ENCODE data around the gene CXCL6. TPM values are rescaled to one million over a fixed set of nuclear protein-coding genes. Genes with fewer than 3 reads are reported as not detected.

The CXCL6 gene
- total RNA-seq = under 0.01 TPM

DNA sequence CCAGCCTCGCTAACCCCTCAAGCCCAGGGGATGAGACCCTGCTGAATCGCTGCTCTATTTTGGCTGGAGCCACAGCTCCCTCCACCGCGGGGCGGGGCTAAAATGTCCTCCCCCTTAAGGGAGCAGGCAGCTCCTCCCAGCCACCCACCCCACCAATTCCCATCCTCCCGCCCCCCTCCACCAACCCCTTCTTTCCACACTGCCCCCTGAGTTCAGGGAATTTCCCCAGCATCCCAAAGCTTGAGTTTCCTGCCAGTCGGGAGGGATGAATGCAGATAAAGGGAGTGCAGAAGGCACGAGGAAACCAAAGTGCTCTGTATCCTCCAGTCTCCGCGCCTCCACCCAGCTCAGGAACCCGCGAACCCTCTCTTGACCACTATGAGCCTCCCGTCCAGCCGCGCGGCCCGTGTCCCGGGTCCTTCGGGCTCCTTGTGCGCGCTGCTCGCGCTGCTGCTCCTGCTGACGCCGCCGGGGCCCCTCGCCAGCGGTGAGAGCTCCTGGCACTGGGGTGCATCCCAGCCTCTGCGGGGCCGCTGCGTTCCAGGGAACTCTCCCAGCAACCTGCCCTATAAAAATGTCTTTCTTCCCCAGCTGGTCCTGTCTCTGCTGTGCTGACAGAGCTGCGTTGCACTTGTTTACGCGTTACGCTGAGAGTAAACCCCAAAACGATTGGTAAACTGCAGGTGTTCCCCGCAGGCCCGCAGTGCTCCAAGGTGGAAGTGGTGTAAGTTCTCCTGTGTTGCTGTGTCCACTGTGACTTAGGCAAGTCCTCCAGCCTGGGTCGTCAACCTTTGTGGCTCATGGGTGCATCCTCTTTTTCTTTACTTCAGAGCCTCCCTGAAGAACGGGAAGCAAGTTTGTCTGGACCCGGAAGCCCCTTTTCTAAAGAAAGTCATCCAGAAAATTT, at the start of gene CXCL6:
TSS of gene CXCL6 (plus strand) at position 306 of the 907 bp plus-strand sequence. CDS start at position 379, 73 bp downstream.
- DNase-seq (ENCODE audit: low read depth in 2 of 3, low spot score in 2 of 3) = no peak

GRCh38 chr4:73788411-73788810, 48.1 kb upstream of the CXCL6 start:
- DNase-seq (ENCODE audit: low read depth in 2 of 3, low spot score in 2 of 3) = no peak

DNA sequence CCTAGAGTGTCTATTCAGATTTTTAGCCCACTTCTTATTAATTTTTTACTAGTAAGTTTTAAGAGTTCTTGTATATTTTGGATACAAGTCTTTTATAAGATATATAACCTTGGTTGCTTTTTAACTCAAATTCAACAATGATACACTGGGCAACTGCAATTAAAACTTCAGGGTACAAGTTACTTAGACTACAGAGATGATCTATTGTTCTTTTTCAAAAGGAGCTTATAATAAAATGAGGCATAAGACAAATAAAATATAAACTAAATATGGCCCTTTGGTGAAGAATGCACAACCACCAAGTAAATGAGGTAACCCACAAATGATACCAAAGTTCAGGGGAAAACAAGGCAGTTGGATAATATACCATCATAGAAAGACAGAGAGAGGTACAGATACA, 37.6 kb upstream of the CXCL6 start:
- DNase-seq (ENCODE audit: low read depth in 2 of 3, low spot score in 2 of 3) = no peak

- no peak for DNase-seq (ENCODE audit: low read depth in 2 of 3, low spot score in 2 of 3)
These were observed 36.3 kb upstream of the CXCL6 start for GRCh38 chr4:73800206-73800605.

DNA sequence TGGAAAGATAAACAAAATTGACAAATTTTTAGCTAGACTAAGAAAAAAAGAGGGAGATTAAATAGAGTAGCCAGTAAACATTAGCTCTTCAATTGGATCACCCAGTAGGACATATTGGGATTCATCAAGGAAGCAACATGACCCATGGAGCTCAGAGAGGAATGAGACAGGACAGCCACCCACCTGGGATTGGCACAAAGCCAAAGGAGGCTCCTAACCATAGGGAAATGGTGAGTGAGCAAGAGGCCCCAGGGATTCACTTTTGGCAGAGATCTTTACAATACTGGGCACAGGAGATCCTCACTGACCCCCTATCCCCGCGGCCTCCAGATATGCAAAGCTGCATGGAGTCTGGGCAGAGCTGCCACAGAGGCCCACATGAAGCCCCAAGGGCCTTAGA, 34.8 kb upstream of the CXCL6 start:
- no peak for DNase-seq (ENCODE audit: low read depth in 2 of 3, low spot score in 2 of 3)

GRCh38 chr4:73803213-73803612, 33.3 kb upstream of the CXCL6 start:
- DNase-seq (ENCODE audit: low read depth in 2 of 3, low spot score in 2 of 3) = no peak

- DNase-seq (ENCODE audit: low read depth in 2 of 3, low spot score in 2 of 3) = no peak
These were observed 26.3 kb upstream of the CXCL6 start for GRCh38 chr4:73810191-73810590.

- no peak for DNase-seq (ENCODE audit: low read depth in 2 of 3, low spot score in 2 of 3)
These were observed 24.6 kb upstream of the CXCL6 start for GRCh38 chr4:73811841-73812240.

GRCh38 chr4:73814679-73815078, 21.8 kb upstream of the CXCL6 start:
- DNase-seq (ENCODE audit: low read depth in 2 of 3, low spot score in 2 of 3) = no peak

GRCh38 chr4:73815145-73815544, 21.3 kb upstream of the CXCL6 start:
- peak in 2 of 3 donors; percentile 48 to 78 for DNase-seq (ENCODE audit: low read depth in 2 of 3, low spot score in 2 of 3)

- peak in 2 of 3 donors; percentile 59 to 70 for DNase-seq (ENCODE audit: low read depth in 2 of 3, low spot score in 2 of 3)
These were observed 19.7 kb upstream of the CXCL6 start for GRCh38 chr4:73816814-73817213.

GRCh38 chr4:73817341-73817740, 19.1 kb upstream of the CXCL6 start:
- DNase-seq (ENCODE audit: low read depth in 2 of 3, low spot score in 2 of 3) = no peak

DNA sequence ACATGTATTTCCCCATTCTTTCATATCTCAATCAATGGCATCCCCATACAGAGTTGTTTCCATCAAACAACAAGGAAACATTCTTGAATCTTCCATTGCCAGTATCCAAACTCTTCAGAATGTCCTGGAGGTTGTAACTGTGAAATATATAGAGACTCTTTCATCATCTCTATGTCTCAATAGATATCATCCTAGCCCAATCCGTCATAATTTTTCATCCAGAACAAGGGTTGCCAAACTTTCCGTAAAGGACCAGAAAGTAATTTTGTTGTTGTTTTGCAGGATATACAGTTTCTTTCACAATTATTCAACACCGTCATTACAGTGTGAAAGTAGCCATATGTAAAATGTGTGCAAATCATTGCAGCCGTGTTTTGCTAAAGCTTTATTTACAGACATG, 15.2 kb upstream of the CXCL6 start:
- no peak for DNase-seq (ENCODE audit: low read depth in 2 of 3, low spot score in 2 of 3)

DNA sequence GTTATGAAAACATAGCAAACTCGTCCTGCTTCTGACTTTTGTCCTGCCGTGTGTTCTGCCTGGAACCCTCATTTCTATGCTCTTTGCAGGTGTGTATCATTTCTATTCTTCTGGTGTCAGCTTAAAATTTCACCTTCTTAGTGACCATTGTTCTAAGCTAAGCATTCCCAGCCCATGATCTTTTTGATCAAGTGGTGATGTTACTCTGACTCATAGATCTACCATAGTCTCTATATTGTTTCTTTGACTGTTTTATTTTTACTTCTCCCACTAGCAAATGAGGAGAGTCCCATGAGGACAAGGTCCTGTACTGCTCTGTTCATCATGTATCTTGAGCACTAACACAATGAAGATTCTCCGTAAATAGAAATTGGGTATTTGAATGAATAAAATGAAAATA, 14.1 kb upstream of the CXCL6 start:
- DNase-seq (ENCODE audit: low read depth in 2 of 3, low spot score in 2 of 3) = no peak

GRCh38 chr4:73822812-73823504, 13.5 kb upstream of the CXCL6 start:
- peak in 1 of 3 donors; percentile 50 for DNase-seq (ENCODE audit: low read depth in 2 of 3, low spot score in 2 of 3)

- no peak for DNase-seq (ENCODE audit: low read depth in 2 of 3, low spot score in 2 of 3)
These were observed 12.7 kb upstream of the CXCL6 start for GRCh38 chr4:73823760-73824159.

DNA sequence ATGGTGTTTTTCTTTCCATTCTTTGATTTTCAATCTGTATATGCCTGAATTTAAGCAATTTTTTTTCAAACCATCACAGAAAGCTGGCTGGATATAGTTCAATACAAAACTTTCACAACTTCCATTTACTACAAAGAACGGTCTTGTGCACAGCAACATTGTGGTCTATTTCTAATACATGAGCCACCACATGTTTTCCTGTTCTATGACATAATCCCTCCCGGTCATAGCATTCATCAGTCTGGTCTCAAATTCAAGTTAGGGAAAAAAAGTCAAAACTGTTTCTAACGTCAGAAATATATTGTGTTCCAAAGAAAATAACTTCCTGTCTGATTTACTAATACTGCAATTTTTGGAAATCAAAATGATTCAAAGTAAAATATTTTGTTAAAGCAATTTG, 7.5 kb upstream of the CXCL6 start:
- DNase-seq (ENCODE audit: low read depth in 2 of 3, low spot score in 2 of 3) = no peak

DNA sequence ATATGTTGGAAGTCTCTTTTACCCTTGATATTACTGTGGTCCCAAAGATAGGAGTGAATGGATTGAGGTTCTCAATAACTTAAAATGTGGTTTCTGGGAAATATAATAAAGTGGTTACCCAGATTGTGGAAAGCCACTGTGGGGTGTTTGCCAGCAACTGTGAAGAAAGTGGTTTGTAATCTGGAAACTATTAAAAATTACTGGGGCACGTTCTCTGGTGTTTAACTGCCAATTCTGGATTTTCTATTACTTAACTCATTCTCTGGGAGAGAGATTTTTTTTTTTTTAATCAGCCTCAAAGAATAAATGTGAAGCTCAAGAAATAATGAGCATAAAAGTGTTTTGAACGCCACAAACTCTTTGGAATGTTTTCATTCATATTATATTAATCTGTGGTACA, 4.9 kb upstream of the CXCL6 start:
- DNase-seq (ENCODE audit: low read depth in 2 of 3, low spot score in 2 of 3) = no peak

- DNase-seq (ENCODE audit: low read depth in 2 of 3, low spot score in 2 of 3) = peak in 1 of 3 donors; percentile 76
These were observed 3.7 kb upstream of the CXCL6 start for GRCh38 chr4:73832651-73833237.

GRCh38 chr4:73839071-73839470, 2.6 kb downstream of the CXCL6 start:
- no peak for DNase-seq (ENCODE audit: low read depth in 2 of 3, low spot score in 2 of 3)

DNA sequence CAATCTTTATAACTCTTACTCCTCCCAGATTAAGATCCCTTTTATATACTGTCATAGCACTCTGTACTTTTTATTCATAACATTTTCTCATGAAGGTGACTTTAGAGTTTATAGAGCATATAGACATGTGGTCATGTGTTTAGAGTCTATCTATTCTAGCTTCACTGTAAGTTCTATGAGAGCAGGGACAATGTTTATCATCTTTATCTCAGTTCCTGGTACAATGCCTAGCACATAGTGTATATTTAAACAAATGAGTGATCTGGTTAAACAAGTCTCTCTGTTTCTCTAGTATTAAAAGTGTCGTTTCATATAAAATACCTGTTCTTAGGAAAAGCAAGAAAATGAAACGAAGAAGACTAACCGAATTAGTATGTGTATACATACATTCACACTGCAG, 3.2 kb downstream of the CXCL6 start:
- DNase-seq (ENCODE audit: low read depth in 2 of 3, low spot score in 2 of 3) = no peak
